ENCODE measurements around the gene C4A. TPM values are rescaled to one million over a fixed set of nuclear protein-coding genes. Genes with fewer than 3 reads are reported as not detected.

C4A gene
- total RNA-seq, 1 donor from 2014 or later, result 6.1 TPM

DNA sequence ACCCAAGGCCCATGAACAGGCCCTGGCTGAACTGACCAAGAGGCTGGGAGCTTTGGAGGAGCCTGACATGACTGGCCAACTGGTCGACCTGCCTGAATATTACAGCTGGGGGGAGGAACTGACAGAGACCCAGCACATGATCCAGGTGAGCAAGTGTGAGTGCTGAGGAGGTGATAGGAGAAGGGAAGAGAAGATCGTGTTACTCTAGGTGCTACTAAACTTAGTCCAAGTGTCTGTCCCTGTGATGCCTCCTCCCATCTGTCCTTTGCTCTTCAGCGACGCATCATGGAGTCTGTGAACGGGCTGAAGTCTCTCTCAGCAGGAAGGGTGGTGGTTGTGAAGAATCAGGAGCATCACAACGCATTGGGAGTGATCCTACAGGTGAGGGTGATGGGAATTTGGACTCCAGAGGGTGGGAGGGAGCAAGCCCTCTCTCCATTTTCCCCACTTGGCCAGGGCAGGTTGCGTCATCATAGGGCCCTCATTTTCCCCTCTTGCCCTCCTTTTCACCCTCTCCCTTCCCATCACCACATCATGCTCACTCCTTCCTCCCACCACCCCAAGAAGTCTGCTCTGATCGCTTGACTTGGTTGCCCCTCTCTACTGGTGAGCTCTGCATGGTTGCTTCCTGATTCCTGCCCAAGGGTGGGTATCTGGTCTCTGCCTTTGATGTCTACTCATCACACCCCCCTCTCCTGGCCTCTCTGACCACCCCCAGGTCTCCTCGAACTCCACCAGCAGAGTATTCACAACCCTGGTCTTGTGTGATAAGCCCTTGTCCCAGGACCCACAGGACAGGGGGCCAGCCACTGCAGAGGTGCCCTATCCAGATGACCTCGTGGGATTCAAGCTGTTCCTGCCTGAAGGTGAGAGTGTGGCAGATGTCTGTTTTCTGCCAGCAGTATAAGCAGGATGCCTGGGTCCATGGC lies 14.6 kb upstream of the C4A start:
- peak overlapping the region; percentile 76 for H3K4me3 Mint-ChIP-seq (ENCODE audit: unreplicated experiment)
- H3K4me1 Mint-ChIP-seq (ENCODE audit: unreplicated experiment), result no peaks in the 10 kb centered on the region
- TF ChIP-seq, protein P1, sequence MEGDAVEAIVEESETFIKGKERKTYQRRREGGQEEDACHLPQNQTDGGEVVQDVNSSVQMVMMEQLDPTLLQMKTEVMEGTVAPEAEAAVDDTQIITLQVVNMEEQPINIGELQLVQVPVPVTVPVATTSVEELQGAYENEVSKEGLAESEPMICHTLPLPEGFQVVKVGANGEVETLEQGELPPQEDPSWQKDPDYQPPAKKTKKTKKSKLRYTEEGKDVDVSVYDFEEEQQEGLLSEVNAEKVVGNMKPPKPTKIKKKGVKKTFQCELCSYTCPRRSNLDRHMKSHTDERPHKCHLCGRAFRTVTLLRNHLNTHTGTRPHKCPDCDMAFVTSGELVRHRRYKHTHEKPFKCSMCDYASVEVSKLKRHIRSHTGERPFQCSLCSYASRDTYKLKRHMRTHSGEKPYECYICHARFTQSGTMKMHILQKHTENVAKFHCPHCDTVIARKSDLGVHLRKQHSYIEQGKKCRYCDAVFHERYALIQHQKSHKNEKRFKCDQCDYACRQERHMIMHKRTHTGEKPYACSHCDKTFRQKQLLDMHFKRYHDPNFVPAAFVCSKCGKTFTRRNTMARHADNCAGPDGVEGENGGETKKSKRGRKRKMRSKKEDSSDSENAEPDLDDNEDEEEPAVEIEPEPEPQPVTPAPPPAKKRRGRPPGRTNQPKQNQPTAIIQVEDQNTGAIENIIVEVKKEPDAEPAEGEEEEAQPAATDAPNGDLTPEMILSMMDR (IDR thresholded peaks at IDR 0.05; ENCODE audit: unreplicated experiment), result no peak
- peaks cover 9% of the 10 kb centered on the region for H3K27me3 Mint-ChIP-seq (ENCODE audit: unreplicated experiment)
- H3K36me3 Mint-ChIP-seq (ENCODE audit: low read depth, unreplicated experiment), result peaks cover 35% of the 10 kb centered on the region
- DNase-seq (ENCODE audit: low spot score), result no peak
- H3K9me3 Mint-ChIP-seq (ENCODE audit: unreplicated experiment), result no peaks in the 10 kb centered on the region
- H3K27ac Mint-ChIP-seq (ENCODE audit: unreplicated experiment), result no peak overlapping the region

GRCh38 chr6:31967926-31968320 lies 13.9 kb upstream of the C4A start:
- Mint-ChIP-seq H3K27me3 (ENCODE audit: unreplicated experiment) (peaks cover 6% of the 10 kb centered on the region), H3K4me3 (ENCODE audit: unreplicated experiment) (peak overlapping the region; percentile 76), H3K27ac (ENCODE audit: unreplicated experiment) (no peak overlapping the region), H3K4me1 (ENCODE audit: unreplicated experiment) (peaks cover 4% of the 10 kb centered on the region), H3K9me3 (ENCODE audit: unreplicated experiment) (no peaks in the 10 kb centered on the region), H3K36me3 (ENCODE audit: low read depth, unreplicated experiment) (peaks cover 32% of the 10 kb centered on the region)
- DNase-seq (ENCODE audit: low spot score), result no peak
- TF ChIP-seq, protein P1 (IDR thresholded peaks at IDR 0.05; ENCODE audit: unreplicated experiment), result no peak

DNA sequence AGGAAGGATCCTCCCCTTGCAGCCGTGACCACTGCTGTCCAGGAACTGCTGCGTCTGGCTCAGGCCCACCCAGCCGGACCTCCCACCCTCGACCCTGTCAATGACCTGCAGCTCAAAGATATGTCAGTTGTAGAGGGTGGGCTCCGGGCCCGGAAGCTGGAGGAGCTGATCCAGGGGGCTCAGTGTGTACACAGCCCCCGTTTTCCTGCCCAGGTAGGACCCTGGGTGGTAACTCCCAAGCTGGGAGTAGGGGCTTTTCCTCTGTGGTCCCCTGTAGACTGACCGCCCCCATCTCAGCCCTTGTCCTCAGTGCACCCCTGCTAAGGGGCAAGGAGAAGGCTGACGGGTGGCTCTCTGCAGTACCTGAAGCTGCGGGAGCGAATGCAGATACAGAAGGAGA lies 13.5 kb upstream of the C4A start:
- no peaks in the 10 kb centered on the region for H3K9me3 Mint-ChIP-seq (ENCODE audit: unreplicated experiment)
- H3K27me3 Mint-ChIP-seq (ENCODE audit: unreplicated experiment), result peaks cover 6% of the 10 kb centered on the region
- H3K36me3 Mint-ChIP-seq (ENCODE audit: low read depth, unreplicated experiment), result peaks cover 28% of the 10 kb centered on the region
- H3K4me1 Mint-ChIP-seq (ENCODE audit: unreplicated experiment), result peaks cover 8% of the 10 kb centered on the region
- no peak overlapping the region for H3K27ac Mint-ChIP-seq (ENCODE audit: unreplicated experiment)
- H3K4me3 Mint-ChIP-seq (ENCODE audit: unreplicated experiment), result no peak overlapping the region
- DNase-seq (ENCODE audit: low spot score), result no peak
- TF ChIP-seq, protein P1 (IDR thresholded peaks at IDR 0.05; ENCODE audit: unreplicated experiment), result no peak

- Mint-ChIP-seq H3K36me3 (ENCODE audit: low read depth, unreplicated experiment) (peaks cover 26% of the 10 kb centered on the region), H3K4me3 (ENCODE audit: unreplicated experiment) (no peak overlapping the region), H3K27me3 (ENCODE audit: unreplicated experiment) (peaks cover 6% of the 10 kb centered on the region), H3K27ac (ENCODE audit: unreplicated experiment) (no peak overlapping the region), H3K4me1 (ENCODE audit: unreplicated experiment) (peaks cover 10% of the 10 kb centered on the region), H3K9me3 (ENCODE audit: unreplicated experiment) (no peaks in the 10 kb centered on the region)
- DNase-seq (ENCODE audit: low spot score), result no peak
- TF ChIP-seq, protein P1 (IDR thresholded peaks at IDR 0.05; ENCODE audit: unreplicated experiment), result no peak
These were observed 12.8 kb upstream of the C4A start for GRCh38 chr6:31968791-31969711.

Measured in endothelial cell (in vitro differentiated cells).